ENCODE measurements around the gene NAA40.
"Not testable (repeated sequence)": the region's sequence is repeated elsewhere in the genome, so short reads cannot be mapped to it uniquely, and the experiment has no call there.

Gene NAA40

GRCh38 chr11:63970902-63971301 is 32.1 kb downstream of the NAA40 start:
- no peak overlapping the region for H3K4me3 ChIP-seq (replicated peaks; ENCODE audit: insufficient read depth, low read length)
- peak in 1 of 2 experiments; percentile 63 for DNase-seq (ENCODE audit: low read depth in 1 of 2, low spot score in 1 of 2)
- no peak for TF ChIP-seq REST (IDR thresholded peaks at IDR 0.05; ENCODE audit: insufficient replicate concordance, low read depth)
- TF ChIP-seq SPI1 (IDR thresholded peaks at IDR 0.05; ENCODE audit: borderline replicate concordance, low read depth) = peak; percentile 44; the same call in 1 of the 2 replicates
- H3K27me3 ChIP-seq (ENCODE audit: insufficient read depth, poor library complexity, severe bottlenecking) = no peaks in the 10 kb centered on the region
- peak overlapping the region; percentile 16; the same call in 1 of the 2 replicates for H3K27ac ChIP-seq (replicated peaks)

GRCh38 chr11:63973912-63974258 is 35.1 kb downstream of the NAA40 start:
- DNase-seq (ENCODE audit: low read depth in 1 of 2, low spot score in 1 of 2); H3K27me3 ChIP-seq (ENCODE audit: insufficient read depth, poor library complexity, severe bottlenecking); H3K27ac ChIP-seq (replicated peaks): not testable (repeated sequence)
- peak overlapping the region; percentile 15; the same call in 1 of the 2 replicates for H3K4me3 ChIP-seq (replicated peaks; ENCODE audit: insufficient read depth, low read length)

GRCh38 chr11:63974259-63975143 is 35.7 kb downstream of the NAA40 start, which contains the start of gene COX8A:
COX8A (plus strand) TSS chr11:63974620; CDS start chr11:63974681, 61 bp downstream.
- H3K4me3 ChIP-seq (replicated peaks; ENCODE audit: insufficient read depth, low read length) = peak within 1 kb of the TSS; percentile 81
- DNase-seq (ENCODE audit: low read depth in 1 of 2, low spot score in 1 of 2) = peak; percentile 99 to 100
- TF ChIP-seq GABPA (IDR thresholded peaks at IDR 0.05; ENCODE audit: low read depth) (peak; percentile 91), CTCF (IDR thresholded peaks at IDR 0.05; ENCODE audit: insufficient read depth, low read length) (no peak), REST (IDR thresholded peaks at IDR 0.05; ENCODE audit: insufficient replicate concordance, low read depth) (peak; percentile 58), SPI1 (IDR thresholded peaks at IDR 0.05; ENCODE audit: borderline replicate concordance, low read depth) (peak; percentile 55; the same call in 1 of the 2 replicates), POLR2AphosphoS5 (IDR thresholded peaks at IDR 0.05; ENCODE audit: low read depth) (peak; percentile 92)
- no peaks in the 10 kb centered on the region for H3K27me3 ChIP-seq (ENCODE audit: insufficient read depth, poor library complexity, severe bottlenecking)
- H3K27ac ChIP-seq (replicated peaks) = peak within 1 kb of the TSS; percentile 95

GRCh38 chr11:63978551-63979239 is 39.9 kb downstream of the NAA40 start:
- no peak for DNase-seq (ENCODE audit: low read depth in 1 of 2, low spot score in 1 of 2)
- no peak overlapping the region for H3K27ac ChIP-seq (replicated peaks)
- no peak overlapping the region for H3K4me3 ChIP-seq (replicated peaks; ENCODE audit: insufficient read depth, low read length)
- no peaks in the 10 kb centered on the region for H3K27me3 ChIP-seq (ENCODE audit: insufficient read depth, poor library complexity, severe bottlenecking)
- no peak for TF ChIP-seq POLR2AphosphoS5 (IDR thresholded peaks at IDR 0.05; ENCODE audit: low read depth)
- no peak for TF ChIP-seq REST (IDR thresholded peaks at IDR 0.05; ENCODE audit: insufficient replicate concordance, low read depth)
- TF ChIP-seq GABPA (IDR thresholded peaks at IDR 0.05; ENCODE audit: low read depth) = no peak
- no peak for TF ChIP-seq SPI1 (IDR thresholded peaks at IDR 0.05; ENCODE audit: borderline replicate concordance, low read depth)
- no peak for TF ChIP-seq CTCF (IDR thresholded peaks at IDR 0.05; ENCODE audit: insufficient read depth, low read length)

Data from HL-60 (cell line).